Activated T-cell treated with anti-CD3 and anti-CD28 coated beads, Interleukin-2, amount 50 U/mL, for 48 hours (primary cell): ENCODE data around the gene HYCC2.

ENCODE experiments used
- DNase-seq, 2 experiments: peaks; one replicate each; pipeline ENCODE4 v3.0.0-alpha.2; 2020

Gene HYCC2

GRCh38 chr2:201071479-201072200 lies at the start of gene HYCC2, which contains the start of gene NDUFB3:
HYCC2 (minus strand) TSS chr2:201071671; CDS start chr2:201024009, 47,662 bp downstream.
NDUFB3 (plus strand) TSS chr2:201072001; CDS start chr2:201078883, 6,882 bp downstream.
- DNase-seq, result peak; percentile 91 to 93

GRCh38 chr2:201118961-201119854 lies 47.7 kb upstream of the HYCC2 start:
- DNase-seq, result no peak

- peak; percentile 91 for DNase-seq
These were observed 46.9 kb upstream of the HYCC2 start for GRCh38 chr2:201118121-201118960.

GRCh38 chr2:201117735-201118094 lies 46.2 kb upstream of the HYCC2 start:
- DNase-seq, result peak; percentile 62 to 68

GRCh38 chr2:201116959-201117734 lies 45.7 kb upstream of the HYCC2 start:
- DNase-seq, result peak in 1 of 2 experiments; percentile 40

GRCh38 chr2:201116115-201116958 lies 44.9 kb upstream of the HYCC2 start, which contains the start of gene CFLAR:
CFLAR (plus strand) TSS chr2:201116164; CDS start chr2:201129866, 13,702 bp downstream.
- peak; percentile 88 to 90 for DNase-seq

GRCh38 chr2:201114846-201115245 lies 43.4 kb upstream of the HYCC2 start:
- no peak for DNase-seq

- no peak for DNase-seq
These were observed 42.9 kb upstream of the HYCC2 start for GRCh38 chr2:201114350-201114749.

- DNase-seq, result no peak
These were observed 39.6 kb upstream of the HYCC2 start for GRCh38 chr2:201111096-201111495.

- no peak for DNase-seq
These were observed 39.1 kb upstream of the HYCC2 start for GRCh38 chr2:201110615-201111014.

- no peak for DNase-seq
These were observed 37.7 kb upstream of the HYCC2 start for GRCh38 chr2:201109186-201109585.

GRCh38 chr2:201108341-201108740 lies 36.9 kb upstream of the HYCC2 start:
- no peak for DNase-seq

GRCh38 chr2:201107624-201108023 lies 36.2 kb upstream of the HYCC2 start:
- DNase-seq, result no peak

GRCh38 chr2:201105759-201106158 lies 34.3 kb upstream of the HYCC2 start:
- DNase-seq, result no peak

GRCh38 chr2:201100497-201100896 lies 29.0 kb upstream of the HYCC2 start:
- no peak for DNase-seq

GRCh38 chr2:201093573-201093972 lies 22.1 kb upstream of the HYCC2 start:
- DNase-seq, result no peak

GRCh38 chr2:201090574-201090973 lies 19.1 kb upstream of the HYCC2 start:
- no peak for DNase-seq

GRCh38 chr2:201084863-201085262 lies 13.4 kb upstream of the HYCC2 start:
- no peak for DNase-seq

GRCh38 chr2:201074996-201075395 lies 3.5 kb upstream of the HYCC2 start:
- no peak for DNase-seq

- DNase-seq, result no peak
These were observed 1.6 kb upstream of the HYCC2 start for GRCh38 chr2:201073071-201073470.

- no peak for DNase-seq
These were observed 695 bp upstream of the HYCC2 start for GRCh38 chr2:201072201-201072530.
